ENCODE data around the gene TUBG1.

DNA sequence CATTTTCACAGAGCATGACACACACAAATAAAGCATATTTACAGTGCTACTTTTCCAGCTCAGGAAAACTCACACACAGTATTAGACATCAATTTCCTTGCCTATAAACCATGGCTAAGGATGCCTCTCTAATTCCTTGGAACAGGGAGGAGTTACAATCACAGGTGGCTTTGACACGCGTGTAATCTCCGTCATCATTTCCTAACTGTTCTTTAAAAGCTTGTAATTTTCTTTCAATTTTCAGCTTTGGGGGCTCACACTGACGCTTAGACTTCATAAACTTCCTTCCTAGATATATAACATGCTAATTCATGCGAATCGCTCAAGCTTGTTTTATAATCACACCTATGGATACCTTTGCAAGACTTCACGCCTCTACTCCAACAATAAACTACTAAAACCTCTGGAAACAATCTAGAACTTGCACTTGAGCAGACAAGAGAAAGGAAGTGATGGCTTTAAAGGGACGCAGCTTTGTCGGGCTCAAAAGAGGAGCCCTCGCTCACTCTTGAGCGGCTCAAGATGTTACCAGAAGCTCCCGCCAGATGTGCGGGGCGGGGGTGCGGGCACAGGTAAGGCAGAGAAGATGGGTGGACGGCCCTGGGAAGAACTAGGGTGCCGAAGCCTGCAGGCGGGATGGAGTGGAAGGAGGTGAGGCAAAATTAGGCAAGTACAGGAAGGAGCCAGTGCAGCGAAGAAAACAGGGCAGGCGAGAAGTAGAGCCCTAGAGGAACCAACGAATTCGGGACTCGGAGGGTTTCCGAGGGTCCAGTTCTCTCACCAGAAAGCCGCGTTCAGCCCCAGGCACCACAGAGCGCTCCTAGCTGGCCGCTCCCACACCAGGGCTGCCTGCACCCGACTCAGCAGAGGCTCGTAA, 940 bp upstream of the TUBG1 start:
- peak in 1 of 4 experiments; percentile 23 for TF ChIP-seq CTCF (IDR thresholded peaks at IDR 0.05)
- TF ChIP-seq POLR2A (IDR thresholded peaks at IDR 0.05), result no peak
